DMS53 (cell line): Measurements from ENCODE around the gene TXN2.
A peak's percentile ranks its signal among the peaks of the same experiment; 100 is the strongest.
"Not testable (repeated sequence)": the region's sequence is repeated elsewhere in the genome, so short reads cannot be mapped to it uniquely, and the experiment has no call there.

Source experiments
- DNase-seq: peaks from one replicate; lab custom pipeline; 2025; lab: John Stamatoyannopoulos, UW

The TXN2 gene

GRCh38 chr22:36455571-36456463 is 25.6 kb downstream of the TXN2 start:
- DNase-seq, result peak; percentile 74

- peak; percentile 91 for DNase-seq
These were observed 26.4 kb downstream of the TXN2 start for GRCh38 chr22:36454916-36455570.

- DNase-seq, result no peak
These were observed 27.5 kb downstream of the TXN2 start for GRCh38 chr22:36453855-36454378.

- DNase-seq, result peak; percentile 48
These were observed 28.3 kb downstream of the TXN2 start for GRCh38 chr22:36452978-36453607.

- no peak for DNase-seq
These were observed 29.0 kb downstream of the TXN2 start for GRCh38 chr22:36452250-36452977.

- not testable (repeated sequence) for DNase-seq
These were observed 30.5 kb downstream of the TXN2 start for GRCh38 chr22:36450923-36451322.

- DNase-seq, result no peak
These were observed 31.8 kb downstream of the TXN2 start for GRCh38 chr22:36449596-36450175.

- no peak for DNase-seq
These were observed 33.8 kb downstream of the TXN2 start for GRCh38 chr22:36447632-36448031.

- no peak for DNase-seq
These were observed 36.2 kb downstream of the TXN2 start for GRCh38 chr22:36445158-36445668.

GRCh38 chr22:36443198-36443770 is 38.2 kb downstream of the TXN2 start:
- no peak for DNase-seq

GRCh38 chr22:36442506-36443197 is 38.8 kb downstream of the TXN2 start:
- DNase-seq, result no peak

GRCh38 chr22:36440429-36441002 is 40.9 kb downstream of the TXN2 start:
- DNase-seq, result no peak

GRCh38 chr22:36439481-36440271 is 41.8 kb downstream of the TXN2 start:
- peak; percentile 61 for DNase-seq

- DNase-seq, result peak; percentile 81
These were observed 45.7 kb downstream of the TXN2 start for GRCh38 chr22:36435516-36436415.

GRCh38 chr22:36433318-36434231 is 47.9 kb downstream of the TXN2 start:
- DNase-seq, result peak; percentile 90

- no peak for DNase-seq
These were observed 48.7 kb downstream of the TXN2 start for GRCh38 chr22:36432592-36433317.
